ENCODE results near the gene PRPF40A. TPM values are rescaled to one million over a fixed set of nuclear protein-coding genes. Genes with fewer than 3 reads are reported as not detected.

The PRPF40A gene
- total RNA-seq, 1 donor from 2014 or later: 149 TPM

- no peak for DNase-seq (ENCODE audit: low read depth, low spot score)
Observed at GRCh38 chr2:152620208-152620607, 97.1 kb downstream of the PRPF40A start.

GRCh38 chr2:152618193-152618564 lies 99.1 kb downstream of the PRPF40A start:
- no peak for DNase-seq (ENCODE audit: low read depth, low spot score)

GRCh38 chr2:152617456-152618192 lies 99.6 kb downstream of the PRPF40A start:
- no peak for DNase-seq (ENCODE audit: low read depth, low spot score)

- DNase-seq (ENCODE audit: low read depth, low spot score): no peak
Observed at GRCh38 chr2:152615177-152615576, 102.1 kb downstream of the PRPF40A start.

- no peak for DNase-seq (ENCODE audit: low read depth, low spot score)
Observed at GRCh38 chr2:152613235-152613634, 104.0 kb downstream of the PRPF40A start.

- no peak for DNase-seq (ENCODE audit: low read depth, low spot score)
Observed at GRCh38 chr2:152611458-152612231, 105.6 kb downstream of the PRPF40A start.

- no peak for DNase-seq (ENCODE audit: low read depth, low spot score)
Observed at GRCh38 chr2:152609699-152610098, 107.6 kb downstream of the PRPF40A start.

- DNase-seq (ENCODE audit: low read depth, low spot score): no peak
Observed at GRCh38 chr2:152609154-152609553, 108.1 kb downstream of the PRPF40A start.

- no peak for DNase-seq (ENCODE audit: low read depth, low spot score)
Observed at GRCh38 chr2:152607793-152608300, 109.4 kb downstream of the PRPF40A start.

GRCh38 chr2:152606941-152607340 lies 110.3 kb downstream of the PRPF40A start:
- no peak for DNase-seq (ENCODE audit: low read depth, low spot score)

GRCh38 chr2:152606081-152606480 lies 111.2 kb downstream of the PRPF40A start:
- no peak for DNase-seq (ENCODE audit: low read depth, low spot score)

- no peak for DNase-seq (ENCODE audit: low read depth, low spot score)
Observed at GRCh38 chr2:152603166-152603565, 114.1 kb downstream of the PRPF40A start.

- DNase-seq (ENCODE audit: low read depth, low spot score): no peak
Observed at GRCh38 chr2:152602750-152603149, 114.5 kb downstream of the PRPF40A start.

Other genes with a start within 250 kb of the PRPF40A start
- 21.7 and 31.0 TPM in 2 replicates for gene ARL6IP6, start 1.2 kb upstream of the PRPF40A start, total RNA-seq